Aorta (tissue), 5 donors: ENCODE results near the gene TBC1D9. TPM values are rescaled to one million over a fixed set of nuclear protein-coding genes. Genes with fewer than 3 reads are reported as not detected.
A peak's percentile ranks its signal among the peaks of the same experiment; 100 is the strongest.

Experiments
- ATAC-seq: fragments of 200-7000 bp; cut with Tn5 transposase; one replicate; pipeline ENCODE4 v1.9.1; 2022; ENCODE audit warnings: moderate library complexity; ENCODE audit not compliant: low FRiP score
- DNase-seq, 2 donors: peaks; one replicate each; pipeline ENCODE4 v3.0.0-alpha.2; 2020
- H3K27ac ChIP-seq, 2 donors: one replicate each; pipeline ENCODE4 v1.5.1; 2013; ENCODE audit warnings: low read length in 2 of 2, mild to moderate bottlenecking in 2 of 2, moderate library complexity in 2 of 2, control low read depth in 1 of 2, inconsistent platforms in 1 of 2, low read depth in 1 of 2
- H3K27me3 ChIP-seq, 2 donors: one replicate each; pipeline ENCODE4 v1.6.1; 2013; ENCODE audit warnings: control low read depth in 1 of 2, low read length in 1 of 2, mild to moderate bottlenecking in 1 of 2, moderate library complexity in 1 of 2; ENCODE audit not compliant: insufficient read depth in 2 of 2, control insufficient read depth in 1 of 2
- H3K36me3 ChIP-seq, 2 donors: one replicate each; pipeline ENCODE4 v1.6.1; 2013; ENCODE audit warnings: control low read depth in 1 of 2, low read length in 1 of 2, mild to moderate bottlenecking in 1 of 2; ENCODE audit not compliant: insufficient read depth in 2 of 2, control insufficient read depth in 1 of 2
- H3K4me1 ChIP-seq, 2 donors: one replicate each; pipeline ENCODE4 v1.6.1; 2013; ENCODE audit warnings: low read length in 2 of 2, control low read depth in 1 of 2, mild to moderate bottlenecking in 1 of 2, moderate library complexity in 1 of 2; ENCODE audit not compliant: insufficient read depth in 2 of 2, control insufficient read depth in 1 of 2
- H3K4me3 ChIP-seq, 2 donors: one replicate each; pipeline ENCODE4 v1.5.1; 2013; ENCODE audit warnings: low read length in 2 of 2, control low read depth in 1 of 2, mild to moderate bottlenecking in 1 of 2
- H3K9me3 ChIP-seq: one replicate; pipeline ENCODE4 v1.6.1; 2013; ENCODE audit warnings: mild to moderate bottlenecking, low read length; ENCODE audit not compliant: control insufficient read depth
- WGBS, 2 donors: extraction: QIAGEN DNeasy Blood & Tissue Kit; methylation state at CpG; one replicate each; pipeline ENCODE4 v1.1.7; 2013; 5-methylcytosine and 5-hydroxymethylcytosine counted together
- intact Hi-C, 2 donors: fragments of 100-400 bp; cut with DNase I; formaldehyde crosslinking; loops; one replicate each; pipeline versions ENCODE4 v1.14.2 to v1.15.0; 2022
- polyA plus RNA-seq, 2 donors: library from polyadenylated mRNA; stranded (reverse); fragments of 200-250 nt; gene quantifications; one replicate each; pipeline ENCODE4 v1.2.3, GENCODE V29; 2013
- total RNA-seq, 2 donors: library from RNA; stranded (reverse); fragmentation: NEBNext Ultra II Directional; extraction: Animal tissue kit (Norgen Biotek cat#: 25700); gene quantifications; one replicate each; pipeline ENCODE4 v1.2.1, GENCODE V29; 2021
- donor health status: healthy with polysubstance abuse.
- donor health status: Bipolar disorder and iron deficiency.
- donor health status: DM: no; HTN: no; CAD: no.
- donor health status: DM: no; HTN: no; CAD: no.
- donor health status: DM: yes; HTN: yes; CAD: no.

TBC1D9 gene
- total and polyA plus RNA-seq, 4 donors, result 4.7 to 28.8 (median 13.5) TPM

DNA sequence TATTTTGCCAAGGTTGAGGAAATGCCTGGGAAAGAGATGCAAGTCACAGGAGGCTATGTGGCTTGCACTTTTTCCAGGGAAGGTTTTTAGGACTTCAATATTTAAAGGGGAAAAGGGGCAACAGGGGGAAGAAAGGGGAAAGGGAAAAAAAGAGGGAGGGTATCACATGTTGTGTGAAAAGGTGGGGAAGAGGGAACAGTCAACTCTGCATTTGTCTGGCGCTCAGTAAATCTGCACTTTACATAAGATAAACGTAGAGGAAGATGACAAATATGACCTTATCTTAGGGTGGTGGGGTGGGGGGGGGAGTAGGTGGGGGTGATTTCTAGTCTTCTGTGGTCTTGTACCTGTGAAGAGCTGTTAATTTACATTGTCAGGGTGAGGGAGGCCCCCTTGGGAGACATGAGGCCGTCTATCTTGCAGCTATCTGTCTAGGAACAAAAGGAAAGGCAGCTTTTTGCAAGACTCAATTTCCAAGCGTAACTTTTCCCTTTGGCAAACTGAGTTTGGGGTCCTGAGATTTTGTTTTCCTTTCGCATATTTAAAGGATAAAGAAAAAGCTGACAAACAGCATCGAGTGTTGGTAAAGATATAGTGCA is 115.9 kb downstream of the TBC1D9 start:
- H3K27me3 ChIP-seq, result no peaks in the 10 kb centered on the region
- 72 to 82% methylated on average over 6 of the region's 6 CpGs for WGBS, 2 donors
- intact Hi-C loops, result loop anchor here in 1 of 2 donors (10.0 kb wide), 1 partner anchor 205 kb away; no protein-coding TSS in a partner anchor
- H3K4me3 ChIP-seq, result no peak overlapping the region
- H3K36me3 ChIP-seq, result no peaks in the 10 kb centered on the region
- ATAC-seq (no peak), DNase-seq (no peak)
- H3K9me3 ChIP-seq, result no peaks in the 10 kb centered on the region
- H3K27ac ChIP-seq, result no peak overlapping the region
- no peaks in the 10 kb centered on the region for H3K4me1 ChIP-seq

DNA sequence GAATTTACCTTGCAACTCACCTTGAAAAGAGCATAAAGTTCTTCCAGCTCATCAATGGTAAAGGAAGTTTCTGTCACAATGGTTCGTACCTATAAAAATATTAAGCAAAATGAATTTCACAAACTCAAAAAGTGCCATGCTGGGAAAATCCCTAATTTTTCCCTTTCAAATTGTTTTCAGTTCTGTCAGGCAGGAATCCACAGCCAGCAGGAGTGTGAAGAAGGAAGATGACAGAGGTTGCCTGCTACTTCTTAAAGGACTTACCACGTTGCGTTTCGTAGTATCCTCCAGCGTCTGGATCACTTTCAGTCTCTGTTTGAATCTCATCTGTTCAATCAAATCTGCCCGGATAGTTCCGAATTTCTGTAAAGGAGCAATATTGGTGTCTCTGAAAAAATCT is 117.1 kb downstream of the TBC1D9 start:
- Histone ChIP-seq H3K4me3 (no peak overlapping the region), H3K27me3 (no peaks in the 10 kb centered on the region), H3K9me3 (no peaks in the 10 kb centered on the region), H3K27ac (no peak overlapping the region), H3K4me1 (no peaks in the 10 kb centered on the region), H3K36me3 (no peaks in the 10 kb centered on the region)
- intact Hi-C loops, result loop anchor here in 1 of 2 donors (10.0 kb wide), 1 partner anchor 196 kb away; no protein-coding TSS in a partner anchor
- WGBS, 2 donors, result 89 to 94% methylated on average over 7 of the region's 7 CpGs
- DNase-seq (no peak), ATAC-seq (no peak)

DNA sequence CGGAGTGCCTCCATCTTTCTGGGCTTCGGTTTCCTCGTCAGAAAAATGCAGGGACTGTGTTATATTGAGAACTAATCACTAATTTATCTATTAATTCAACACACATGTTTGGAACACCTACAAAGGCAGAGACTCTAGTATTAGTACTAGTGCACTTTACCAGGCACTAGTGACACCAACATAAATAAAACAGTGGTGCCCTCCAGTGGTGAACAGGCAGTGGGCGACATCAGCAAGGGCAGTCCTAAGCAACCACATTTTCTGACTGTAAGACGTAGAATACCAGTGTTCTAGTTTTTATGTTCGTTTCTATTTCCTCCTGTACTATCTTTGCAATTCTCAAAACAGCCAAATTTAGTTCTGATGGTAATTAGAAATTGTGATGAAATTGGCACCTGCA is 118.3 kb downstream of the TBC1D9 start:
- H3K27ac ChIP-seq, result no peak overlapping the region
- intact Hi-C loops, result loop anchor here in 1 of 2 donors (10.0 kb wide), 1 partner anchor 197 kb away; no protein-coding TSS in a partner anchor
- H3K36me3 ChIP-seq, result peaks cover 0 to 5% of the 10 kb centered on the region in 2 donors
- DNase-seq, result no peak
- no peaks in the 10 kb centered on the region for H3K27me3 ChIP-seq
- H3K4me1 ChIP-seq, result no peaks in the 10 kb centered on the region
- no peak for ATAC-seq
- 67 to 81% methylated on average over 6 of the region's 6 CpGs for WGBS, 2 donors
- no peaks in the 10 kb centered on the region for H3K9me3 ChIP-seq
- H3K4me3 ChIP-seq, result no peak overlapping the region

DNA sequence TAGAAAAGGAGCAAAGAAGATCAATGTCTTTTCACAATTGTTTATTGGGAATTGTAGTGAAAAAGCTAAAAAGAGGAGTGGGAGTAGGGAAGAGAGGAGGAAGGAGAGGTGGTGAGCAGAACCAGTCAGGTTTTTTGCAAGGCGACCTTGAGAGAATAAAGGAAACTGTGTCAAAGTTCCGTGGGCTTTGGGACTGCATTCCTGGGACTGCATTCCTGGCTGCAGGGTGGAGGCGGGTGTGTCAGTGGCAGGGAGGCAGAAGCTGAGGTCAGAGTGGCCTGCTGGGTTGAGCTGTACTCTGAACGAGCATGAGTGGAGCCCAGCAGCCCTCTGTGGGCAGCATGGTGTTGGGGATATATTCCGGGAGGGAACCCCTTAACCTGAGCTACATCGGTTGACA is 120.6 kb downstream of the TBC1D9 start:
- Histone ChIP-seq H3K9me3 (no peaks in the 10 kb centered on the region), H3K27ac (no peak overlapping the region), H3K4me3 (no peak overlapping the region), H3K36me3 (peaks cover 0 to 5% of the 10 kb centered on the region in 2 donors), H3K4me1 (no peaks in the 10 kb centered on the region), H3K27me3 (no peaks in the 10 kb centered on the region)
- DNase-seq (no peak), ATAC-seq (no peak)
- 51 to 62% methylated on average over 6 of the region's 6 CpGs for WGBS, 2 donors
- intact Hi-C loops, result loop anchor here in 1 of 2 donors (10.0 kb wide), 1 partner anchor 199 kb away; no protein-coding TSS in a partner anchor

DNA sequence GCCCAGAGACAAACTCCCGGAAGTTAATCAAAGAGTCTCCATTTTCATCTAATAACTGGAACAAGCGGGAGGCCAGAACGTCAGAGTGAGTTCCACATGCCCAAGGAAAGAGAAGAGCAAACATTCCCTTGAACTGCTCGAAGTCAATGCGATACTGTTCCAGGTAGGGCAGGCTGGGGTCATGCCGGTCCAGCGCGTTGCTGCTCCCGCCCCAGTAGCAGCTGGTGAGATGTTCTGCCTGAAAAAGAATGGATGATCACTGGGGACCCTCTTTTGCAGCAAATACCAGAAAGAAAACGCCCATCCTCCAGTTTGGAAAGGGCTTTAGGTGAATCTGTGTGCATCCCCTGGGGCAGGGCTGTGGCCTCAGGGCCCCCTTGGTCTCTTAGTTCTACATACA is 122.2 kb downstream of the TBC1D9 start:
- intact Hi-C loops, result loop anchor here in 1 of 2 donors (10.0 kb wide), 1 partner anchor 201 kb away; no protein-coding TSS in a partner anchor
- no peaks in the 10 kb centered on the region for H3K9me3 ChIP-seq
- no peaks in the 10 kb centered on the region for H3K27me3 ChIP-seq
- H3K36me3 ChIP-seq, result peaks cover 0 to 5% of the 10 kb centered on the region in 2 donors
- 94 to 95% methylated on average over 10 of the region's 10 CpGs for WGBS, 2 donors
- DNase-seq (no peak), ATAC-seq (no peak)
- H3K4me1 ChIP-seq, result no peaks in the 10 kb centered on the region
- H3K4me3 ChIP-seq, result no peak overlapping the region
- no peak overlapping the region for H3K27ac ChIP-seq

DNA sequence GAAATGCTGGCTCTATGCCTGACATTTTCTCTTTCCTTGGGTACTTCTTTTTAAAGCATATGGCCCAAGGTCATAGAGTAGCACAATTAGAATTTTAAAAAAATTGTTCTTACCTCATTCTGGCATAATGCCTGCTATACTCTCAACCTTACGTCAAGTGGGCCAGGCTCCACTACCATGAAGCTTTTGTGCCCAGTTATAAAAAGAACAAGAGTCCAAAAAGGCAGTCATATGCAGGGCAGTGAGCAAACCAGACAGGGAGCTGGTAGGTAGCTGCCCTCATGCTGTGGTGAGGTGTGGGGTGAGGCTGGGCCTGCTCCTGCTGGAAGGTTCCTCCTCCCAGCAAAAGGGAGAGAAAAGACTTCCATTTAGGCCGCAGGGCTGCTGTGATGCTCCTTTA is 123.1 kb downstream of the TBC1D9 start:
- H3K36me3 ChIP-seq, result peaks cover 0 to 5% of the 10 kb centered on the region in 2 donors
- peak; percentile 25 for ATAC-seq

DNA sequence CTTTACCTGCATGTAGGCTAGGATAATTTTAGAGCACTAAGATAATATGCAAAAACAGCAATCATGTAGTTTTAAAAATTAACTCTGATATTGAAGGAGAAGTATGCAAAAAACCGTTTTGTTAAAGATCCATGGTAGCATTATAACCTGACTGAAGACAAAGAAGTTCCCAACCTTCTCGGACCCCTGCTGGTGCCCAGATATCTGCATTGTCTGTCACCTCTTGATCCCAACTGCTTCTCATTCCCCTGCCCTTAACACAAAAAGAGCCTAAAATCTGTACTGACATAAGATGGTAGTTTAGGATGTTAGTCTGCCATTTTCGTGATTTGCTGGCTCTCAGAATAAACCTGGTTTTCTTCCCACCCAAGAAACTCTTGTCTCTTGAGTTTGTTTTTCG is 125.9 kb downstream of the TBC1D9 start:
- no peaks in the 10 kb centered on the region for H3K27me3 ChIP-seq
- H3K9me3 ChIP-seq, result no peaks in the 10 kb centered on the region
- intact Hi-C loops, result loop anchor here in 1 of 2 donors (10.0 kb wide), 1 partner anchor 205 kb away; no protein-coding TSS in a partner anchor
- H3K4me1 ChIP-seq, result no peaks in the 10 kb centered on the region
- no peak overlapping the region for H3K4me3 ChIP-seq
- ATAC-seq, result no peak
- no peak overlapping the region for H3K27ac ChIP-seq
- peaks cover 0 to 5% of the 10 kb centered on the region in 2 donors for H3K36me3 ChIP-seq
- 61 to 84% methylated on average over 4 of the region's 4 CpGs for WGBS, 2 donors
- DNase-seq, result no peak

More for the DNA sequence above, 123.1 kb downstream of the TBC1D9 start:
- H3K27ac ChIP-seq, result no peak overlapping the region
- H3K9me3 ChIP-seq, result no peaks in the 10 kb centered on the region
- DNase-seq, result no peak
- intact Hi-C loops, result loop anchor here in 1 of 2 donors (10.0 kb wide), 1 partner anchor 202 kb away; no protein-coding TSS in a partner anchor
- no peaks in the 10 kb centered on the region for H3K27me3 ChIP-seq
- WGBS, 2 donors, result 73 to 78% methylated on average over 2 of the region's 2 CpGs
- H3K4me3 ChIP-seq, result no peak overlapping the region
- H3K4me1 ChIP-seq, result no peaks in the 10 kb centered on the region

DNA sequence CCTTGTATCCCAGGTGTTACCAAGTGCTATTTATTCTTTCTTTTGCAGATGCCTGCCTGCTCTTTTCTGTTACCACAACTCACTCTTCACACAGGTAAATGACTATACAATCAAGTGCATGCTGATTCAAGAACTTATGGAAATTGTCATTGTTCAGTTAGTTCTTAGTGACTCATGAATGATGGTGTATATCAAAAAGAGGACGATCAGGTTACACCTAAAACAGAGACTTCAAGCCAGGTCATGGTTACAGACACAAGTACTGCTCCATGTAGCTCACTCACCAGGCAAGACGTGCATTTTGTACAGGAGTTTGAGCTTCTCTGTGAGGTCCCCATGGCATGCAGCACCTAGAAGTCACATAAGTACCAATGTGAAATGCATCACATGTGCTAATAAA is 128.2 kb downstream of the TBC1D9 start:
- Histone ChIP-seq H3K27me3 (no peaks in the 10 kb centered on the region), H3K36me3 (peaks cover 0 to 2% of the 10 kb centered on the region in 2 donors), H3K27ac (no peak overlapping the region), H3K4me3 (no peak overlapping the region), H3K4me1 (no peaks in the 10 kb centered on the region), H3K9me3 (no peaks in the 10 kb centered on the region)
- intact Hi-C loops, result no loop called here
- ATAC-seq, result no peak
- no peak for DNase-seq
- 87 to 91% methylated on average over 2 of the region's 2 CpGs for WGBS, 2 donors
